ENCODE data around the gene PLB1.

DNA sequence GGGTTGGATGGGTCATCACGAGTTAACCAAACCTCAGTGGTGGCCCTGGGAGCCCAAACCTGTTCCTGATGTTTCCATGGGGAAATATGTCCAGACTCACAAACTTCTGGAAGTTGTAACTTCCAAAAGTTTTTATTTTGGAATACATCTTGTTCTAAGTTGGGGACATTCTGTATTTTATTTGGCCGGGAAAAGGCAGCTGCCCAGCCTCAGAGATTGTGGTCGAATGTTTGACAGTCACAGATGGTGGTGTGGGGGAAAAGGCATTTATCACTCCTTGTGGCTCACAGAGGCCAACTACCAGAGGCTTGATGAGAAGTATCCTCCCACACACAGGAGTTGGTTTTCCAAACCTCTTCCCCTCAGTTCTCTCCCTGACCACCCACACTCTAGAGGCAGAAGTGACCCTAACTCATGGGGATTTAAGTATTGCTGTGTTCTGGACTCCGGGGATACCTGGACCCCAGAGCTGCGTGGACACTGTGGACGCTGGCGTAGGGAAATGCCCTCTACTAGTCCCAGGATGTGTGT, 131.1 kb downstream of the PLB1 start:
- no peak for TF ChIP-seq POLR2A (IDR thresholded peaks at IDR 0.05)
- TF ChIP-seq, protein P1, sequence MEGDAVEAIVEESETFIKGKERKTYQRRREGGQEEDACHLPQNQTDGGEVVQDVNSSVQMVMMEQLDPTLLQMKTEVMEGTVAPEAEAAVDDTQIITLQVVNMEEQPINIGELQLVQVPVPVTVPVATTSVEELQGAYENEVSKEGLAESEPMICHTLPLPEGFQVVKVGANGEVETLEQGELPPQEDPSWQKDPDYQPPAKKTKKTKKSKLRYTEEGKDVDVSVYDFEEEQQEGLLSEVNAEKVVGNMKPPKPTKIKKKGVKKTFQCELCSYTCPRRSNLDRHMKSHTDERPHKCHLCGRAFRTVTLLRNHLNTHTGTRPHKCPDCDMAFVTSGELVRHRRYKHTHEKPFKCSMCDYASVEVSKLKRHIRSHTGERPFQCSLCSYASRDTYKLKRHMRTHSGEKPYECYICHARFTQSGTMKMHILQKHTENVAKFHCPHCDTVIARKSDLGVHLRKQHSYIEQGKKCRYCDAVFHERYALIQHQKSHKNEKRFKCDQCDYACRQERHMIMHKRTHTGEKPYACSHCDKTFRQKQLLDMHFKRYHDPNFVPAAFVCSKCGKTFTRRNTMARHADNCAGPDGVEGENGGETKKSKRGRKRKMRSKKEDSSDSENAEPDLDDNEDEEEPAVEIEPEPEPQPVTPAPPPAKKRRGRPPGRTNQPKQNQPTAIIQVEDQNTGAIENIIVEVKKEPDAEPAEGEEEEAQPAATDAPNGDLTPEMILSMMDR (IDR thresholded peaks at IDR 0.05) = no peak
